ENCODE data around the gene PHETA2.

- TF ChIP-seq CTCF (IDR thresholded peaks at IDR 0.05; ENCODE audit: poor library complexity) (no peak), EZH2 (IDR thresholded peaks at IDR 0.05; ENCODE audit: borderline replicate concordance) (no peak)
Observed at GRCh38 chr22:42083119-42083518, 9.1 kb downstream of the PHETA2 start.

All from hepatocyte (in vitro differentiated cells).